Activated CD8-positive, alpha-beta memory T cell treated with anti-CD3 and anti-CD28 coated beads for 1 hour (primary cell): ENCODE measurements around the gene NDC1.
"Not testable (repeated sequence)": the region's sequence is repeated elsewhere in the genome, so short reads cannot be mapped to it uniquely, and the experiment has no call there.

ENCODE experiments used
- DNase-seq, 2 donors: peaks; one replicate each; pipeline ENCODE4 v3.0.0-alpha.2; 2020; ENCODE audit warnings: low read depth in 1 of 2; ENCODE audit errors: extremely low read depth in 1 of 2

The NDC1 gene

GRCh38 chr1:53833393-53833792, 4.7 kb downstream of the NDC1 start:
- no peak for DNase-seq

GRCh38 chr1:53826367-53826766, 11.7 kb downstream of the NDC1 start:
- no peak for DNase-seq

GRCh38 chr1:53825306-53825705, 12.8 kb downstream of the NDC1 start:
- DNase-seq, result no peak

GRCh38 chr1:53822931-53823330, 15.2 kb downstream of the NDC1 start:
- DNase-seq, result no peak

- DNase-seq, result no peak
Measured at GRCh38 chr1:53821380-53821779, 16.7 kb downstream of the NDC1 start.

GRCh38 chr1:53819387-53819786, 18.7 kb downstream of the NDC1 start:
- DNase-seq, result no peak

- DNase-seq, result not testable (repeated sequence)
Measured at GRCh38 chr1:53816584-53816983, 21.5 kb downstream of the NDC1 start.

GRCh38 chr1:53815484-53815883, 22.6 kb downstream of the NDC1 start:
- not testable (repeated sequence) for DNase-seq

GRCh38 chr1:53811414-53811851, 26.7 kb downstream of the NDC1 start:
- no peak for DNase-seq

GRCh38 chr1:53810497-53810896, 27.6 kb downstream of the NDC1 start:
- no peak for DNase-seq

GRCh38 chr1:53810007-53810406, 28.1 kb downstream of the NDC1 start:
- no peak for DNase-seq

- DNase-seq, result no peak
Measured at GRCh38 chr1:53807916-53808315, 30.2 kb downstream of the NDC1 start.

- no peak for DNase-seq
Measured at GRCh38 chr1:53804791-53805505, 33.1 kb downstream of the NDC1 start.

- DNase-seq, result no peak
Measured at GRCh38 chr1:53804181-53804580, 33.9 kb downstream of the NDC1 start.

GRCh38 chr1:53800621-53801020, 37.5 kb downstream of the NDC1 start:
- DNase-seq, result no peak

- no peak for DNase-seq
Measured at GRCh38 chr1:53799141-53799540, 39.0 kb downstream of the NDC1 start.

- DNase-seq, result no peak
Measured at GRCh38 chr1:53792806-53793205, 45.3 kb downstream of the NDC1 start.

- no peak for DNase-seq
Measured at GRCh38 chr1:53787655-53788054, 50.4 kb downstream of the NDC1 start.

- no peak for DNase-seq
Measured at GRCh38 chr1:53783056-53783455, 55.0 kb downstream of the NDC1 start.

GRCh38 chr1:53781654-53782053, 56.4 kb downstream of the NDC1 start:
- DNase-seq, result no peak

- no peak for DNase-seq
Measured at GRCh38 chr1:53777272-53777671, 60.8 kb downstream of the NDC1 start.

GRCh38 chr1:53771648-53772047, 66.4 kb downstream of the NDC1 start:
- no peak for DNase-seq

GRCh38 chr1:53769780-53770179, 68.3 kb downstream of the NDC1 start:
- no peak for DNase-seq
